ENCODE data around the gene PIF1. TPM values are rescaled to one million over a fixed set of nuclear protein-coding genes. Genes with fewer than 3 reads are reported as not detected.
A peak's percentile ranks its signal among the peaks of the same experiment; 100 is the strongest.

PIF1 gene
- total RNA-seq, 2 experiments from 2014 or later, result 56.8 to 66.1 TPM

DNA sequence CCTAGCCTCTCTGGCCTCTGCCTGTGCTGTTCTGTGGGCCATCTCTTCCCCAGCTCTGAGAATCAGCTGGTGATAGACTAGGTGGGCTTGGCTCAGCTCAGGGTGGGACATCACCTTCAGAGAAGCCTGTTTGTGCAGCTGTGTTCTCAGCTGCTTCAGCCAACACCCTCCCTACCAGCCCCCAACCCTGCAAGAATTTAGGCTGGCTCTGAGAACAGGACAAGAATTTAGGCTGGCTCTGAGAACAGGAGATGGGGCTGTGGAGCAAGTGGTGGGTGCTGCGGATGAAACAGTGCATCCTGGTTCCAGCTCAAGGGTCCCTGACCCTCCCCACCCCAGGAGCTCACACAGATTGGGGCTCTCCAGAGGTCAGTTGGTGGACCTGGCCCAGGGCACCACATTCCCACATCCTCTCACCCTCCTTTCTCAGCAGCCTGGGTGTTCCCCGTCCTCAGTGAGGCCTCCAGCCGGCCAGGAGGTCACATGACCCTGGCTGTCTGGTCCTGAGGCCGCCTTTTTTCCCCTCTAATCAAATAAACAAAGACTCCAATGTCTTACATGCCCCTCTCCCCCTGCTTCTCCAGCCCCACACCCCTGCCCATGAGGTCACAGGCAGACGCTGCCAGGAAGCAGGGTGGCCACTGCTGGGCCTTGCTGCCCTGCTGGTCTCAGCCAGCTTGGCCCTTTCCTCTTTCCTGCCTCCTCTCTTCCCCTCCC lies 31.1 kb upstream of the PIF1 start:
- no peak for DNase-seq
- Mint-ChIP-seq H3K27ac (no peak overlapping the region), H3K36me3 (ENCODE audit: low read depth) (peaks cover 27% of the 10 kb centered on the region), H3K27me3 (no peaks in the 10 kb centered on the region), H3K4me3 (no peak overlapping the region), H3K4me1 (peaks cover 33% of the 10 kb centered on the region), H3K9me3 (no peaks in the 10 kb centered on the region)
- CTCF ChIA-PET, result interaction anchor here (0.7 to 1.4 kb wide), 3 partner anchors 11 to 38 kb away, joined by 3 read pairs; no protein-coding TSS in a partner anchor
- POLR2A ChIA-PET, result no interaction called here

DNA sequence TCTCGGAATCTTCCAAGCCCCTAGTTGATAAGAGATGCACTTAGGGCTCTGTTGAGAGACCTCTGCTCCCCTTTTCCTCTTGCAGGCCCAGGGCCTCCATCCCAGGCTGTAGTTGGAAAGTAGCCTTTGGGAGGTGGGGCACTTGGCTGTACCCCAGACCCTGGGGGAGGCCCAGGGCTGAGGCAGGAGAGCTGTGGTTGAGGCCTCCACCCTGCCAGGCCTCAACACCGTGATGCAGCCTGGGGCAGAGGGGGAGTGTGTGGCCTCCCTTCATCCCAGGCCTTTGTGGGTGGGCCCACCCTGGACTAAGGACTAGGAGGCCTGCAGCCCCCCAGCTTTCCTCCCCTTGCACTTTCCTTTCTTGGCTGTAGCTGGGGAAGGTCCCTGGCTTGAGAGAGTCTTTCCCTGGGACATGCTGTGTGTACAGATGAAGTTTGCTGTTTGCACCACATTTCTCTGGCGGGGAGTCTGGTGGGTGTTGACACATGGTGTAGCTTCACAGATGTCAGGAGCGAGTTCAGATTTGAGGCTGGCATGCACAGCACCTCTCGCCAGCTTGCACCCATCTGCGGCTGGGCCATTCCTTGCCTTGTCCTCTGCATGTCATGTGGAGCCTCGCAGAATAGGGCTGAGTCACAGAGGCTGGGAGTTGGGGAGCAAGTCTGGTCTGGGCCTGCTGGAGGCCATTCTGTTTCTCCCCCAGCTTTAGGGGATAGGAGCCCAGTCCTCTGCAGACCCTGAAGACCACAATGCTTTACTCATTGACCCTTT lies 29.9 kb upstream of the PIF1 start:
- ChIA-PET CTCF (interaction anchor here (1.1 to 1.4 kb wide), 2 partner anchors 11 to 13 kb away, joined by 3 read pairs; no protein-coding TSS in a partner anchor), POLR2A (no interaction called here)
- Mint-ChIP-seq H3K9me3 (no peaks in the 10 kb centered on the region), H3K4me1 (peaks cover 33% of the 10 kb centered on the region), H3K4me3 (no peak overlapping the region), H3K27me3 (no peaks in the 10 kb centered on the region), H3K27ac (peak overlapping the region; percentile 4), H3K36me3 (ENCODE audit: low read depth) (peaks cover 29% of the 10 kb centered on the region)
- DNase-seq, result no peak

DNA sequence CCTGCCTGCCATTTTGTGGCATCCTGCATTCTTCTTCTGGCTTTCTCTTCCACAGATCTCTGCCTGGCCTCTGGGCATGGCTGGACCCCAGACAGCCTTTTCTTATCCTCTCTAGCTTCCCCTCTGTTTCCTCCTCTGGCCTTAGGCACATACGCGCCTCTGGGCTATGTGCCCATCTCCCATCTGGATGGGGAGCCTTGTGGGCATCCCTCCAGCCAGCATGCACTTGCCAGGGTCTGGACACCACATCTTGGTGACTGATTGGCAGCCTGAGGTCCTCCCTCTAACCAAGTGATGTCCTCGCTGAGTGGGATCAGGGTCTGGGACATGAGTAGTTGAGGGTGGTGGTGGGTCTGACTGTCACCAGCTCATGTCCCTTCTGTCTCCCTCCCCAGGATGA lies 29.1 kb upstream of the PIF1 start:
- POLR2A ChIA-PET, result no interaction called here
- DNase-seq, result no peak
- Mint-ChIP-seq H3K9me3 (no peaks in the 10 kb centered on the region), H3K27ac (peak overlapping the region; percentile 72), H3K36me3 (ENCODE audit: low read depth) (peaks cover 34% of the 10 kb centered on the region), H3K4me3 (no peak overlapping the region), H3K27me3 (no peaks in the 10 kb centered on the region), H3K4me1 (peaks cover 33% of the 10 kb centered on the region)
- CTCF ChIA-PET, result no interaction called here

DNA sequence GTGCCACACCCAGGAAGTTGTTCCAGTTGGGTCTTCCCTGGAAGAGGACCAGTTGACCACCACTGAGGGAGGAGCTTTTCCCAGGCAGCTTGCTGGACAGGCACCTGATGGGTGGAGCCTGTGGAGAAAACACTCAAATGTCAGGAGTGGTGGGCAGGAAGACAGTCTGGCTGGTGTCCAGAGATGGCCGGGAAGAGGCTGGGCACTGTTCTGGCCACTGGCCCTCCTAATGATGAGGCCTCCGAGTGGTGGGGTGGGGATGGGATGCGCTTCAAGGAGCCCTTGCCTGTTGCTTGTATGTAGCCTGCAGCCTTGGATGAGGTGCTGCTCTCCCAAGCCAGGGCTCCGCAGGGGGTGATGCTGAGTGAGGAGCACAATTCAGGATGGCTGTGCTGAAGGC lies 28.6 kb upstream of the PIF1 start:
- DNase-seq, result no peak
- no peak overlapping the region for H3K27ac Mint-ChIP-seq
- peaks cover 36% of the 10 kb centered on the region for H3K36me3 Mint-ChIP-seq (ENCODE audit: low read depth)
- no peaks in the 10 kb centered on the region for H3K9me3 Mint-ChIP-seq
- H3K27me3 Mint-ChIP-seq, result no peaks in the 10 kb centered on the region
- CTCF ChIA-PET, result no interaction called here
- POLR2A ChIA-PET, result no interaction called here
- peaks cover 33% of the 10 kb centered on the region for H3K4me1 Mint-ChIP-seq
- no peak overlapping the region for H3K4me3 Mint-ChIP-seq

DNA sequence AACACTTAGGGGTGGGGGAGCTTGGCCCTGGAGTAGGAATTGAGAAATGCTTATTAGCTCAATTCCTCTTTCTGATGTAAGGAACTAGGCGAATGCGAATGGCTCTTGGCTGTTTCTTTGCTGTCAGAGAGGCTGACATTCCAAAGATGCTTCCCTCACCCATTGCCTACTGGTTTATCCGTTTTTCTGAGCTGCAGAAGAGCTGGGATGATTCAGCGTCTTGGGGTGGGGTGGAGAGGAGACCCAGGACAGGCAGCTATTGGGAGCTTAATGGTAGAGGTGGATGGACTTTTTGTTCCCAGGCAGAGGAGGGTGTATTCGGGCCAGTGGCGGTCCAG lies 26.0 kb upstream of the PIF1 start:
- H3K27ac Mint-ChIP-seq, result no peak overlapping the region
- no peaks in the 10 kb centered on the region for H3K9me3 Mint-ChIP-seq
- H3K4me1 Mint-ChIP-seq, result peaks cover 35% of the 10 kb centered on the region
- CTCF ChIA-PET, result interaction anchor here (0.6 to 1.9 kb wide), 6 partner anchors 11 to 96 kb away, joined by 3 to 4 read pairs (median 3); no protein-coding TSS in a partner anchor
- no peaks in the 10 kb centered on the region for H3K27me3 Mint-ChIP-seq
- no peak overlapping the region for H3K4me3 Mint-ChIP-seq
- POLR2A ChIA-PET, result no interaction called here
- DNase-seq, result no peak
- H3K36me3 Mint-ChIP-seq (ENCODE audit: low read depth), result peaks cover 35% of the 10 kb centered on the region

DNA sequence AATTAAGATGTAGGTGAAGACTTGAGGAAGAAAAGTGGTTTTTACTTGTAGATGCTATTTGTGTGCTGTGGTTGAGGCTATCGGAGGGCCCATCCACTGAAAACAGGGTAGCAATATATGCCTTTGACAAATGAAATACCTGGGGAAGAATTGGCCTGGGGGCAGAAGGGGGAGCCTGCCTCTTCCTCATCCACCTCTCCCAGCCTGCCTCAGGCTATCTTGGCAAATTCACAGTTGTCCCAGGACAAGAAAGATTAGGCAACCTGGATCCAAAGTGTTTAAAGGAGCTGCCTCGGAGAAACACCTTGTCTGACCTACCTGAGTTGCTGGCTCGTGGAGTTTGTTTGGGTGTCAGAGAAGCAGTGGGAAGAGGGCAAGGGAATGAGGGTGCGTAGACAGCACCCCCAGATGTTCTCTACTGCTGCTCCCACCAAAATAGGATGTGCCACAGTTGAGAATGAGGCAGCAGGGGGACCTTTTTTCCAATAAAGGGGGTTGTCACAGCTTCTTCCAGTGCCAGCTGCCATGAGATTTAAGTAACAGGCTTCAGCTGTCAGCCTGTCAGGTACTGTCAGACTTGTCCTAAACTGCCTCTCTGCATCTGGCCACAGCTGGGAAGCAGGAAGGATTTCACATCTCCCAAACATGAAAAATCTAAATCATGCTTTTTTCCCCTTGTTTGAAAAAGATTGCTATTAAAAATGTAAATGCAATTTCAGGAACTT lies 25.5 kb upstream of the PIF1 start:
- H3K36me3 Mint-ChIP-seq (ENCODE audit: low read depth), result peaks cover 32% of the 10 kb centered on the region
- H3K27ac Mint-ChIP-seq, result no peak overlapping the region
- ChIA-PET CTCF (interaction anchor here (0.7 to 1.9 kb wide), 5 partner anchors 11 to 96 kb away, joined by 3 to 4 read pairs (median 3); no protein-coding TSS in a partner anchor), POLR2A (interaction anchor here (0.6 kb wide), 1 partner anchor 36 kb away, joined by 3 read pairs; no protein-coding TSS in a partner anchor)
- no peaks in the 10 kb centered on the region for H3K27me3 Mint-ChIP-seq
- H3K9me3 Mint-ChIP-seq, result no peaks in the 10 kb centered on the region
- no peak overlapping the region for H3K4me3 Mint-ChIP-seq
- no peak for DNase-seq
- peaks cover 34% of the 10 kb centered on the region for H3K4me1 Mint-ChIP-seq

DNA sequence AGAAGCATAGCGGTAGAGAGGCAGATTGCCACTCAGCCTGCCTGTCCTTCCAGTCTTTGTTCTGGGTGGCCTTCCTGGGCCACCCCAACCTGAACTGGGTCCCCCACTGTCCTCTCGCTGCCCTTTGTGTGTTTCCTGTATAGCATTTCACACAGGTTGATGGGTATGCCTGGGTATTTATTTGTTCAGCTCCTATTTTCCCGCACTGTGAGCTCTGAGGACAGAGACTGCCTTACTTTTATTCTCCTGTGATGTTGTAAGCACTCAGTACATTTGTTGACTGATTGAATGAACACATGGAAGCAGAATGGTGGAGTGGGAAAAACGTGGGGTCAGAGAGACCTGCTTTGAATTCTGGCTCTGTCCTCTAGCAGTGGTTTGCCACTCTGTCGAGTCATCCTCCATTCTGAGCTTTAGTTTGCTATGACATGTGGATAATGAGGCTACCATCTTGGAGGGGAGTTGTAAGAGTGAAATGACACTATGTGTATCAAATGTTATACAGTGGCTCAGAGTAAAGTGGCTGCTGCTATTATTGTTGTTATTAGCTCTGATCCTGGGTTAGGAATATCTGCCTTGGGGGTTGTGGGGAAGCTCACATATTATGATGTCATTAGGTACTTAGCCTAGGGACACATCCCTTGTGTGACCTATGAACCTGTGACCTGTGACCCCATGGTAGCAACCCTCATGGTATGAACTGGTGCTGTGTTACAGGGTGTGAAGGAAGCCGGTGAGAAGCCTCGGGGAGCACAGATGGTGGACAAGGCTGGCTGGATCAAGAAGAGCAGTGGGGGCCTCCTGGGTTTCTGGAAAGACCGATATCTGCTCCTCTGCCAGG lies 22.6 kb upstream of the PIF1 start:
- CTCF ChIA-PET, result interaction anchor here (0.6 to 1.6 kb wide), 5 partner anchors 12 to 160 kb away, joined by 3 to 4 read pairs (median 3); no protein-coding TSS in a partner anchor
- POLR2A ChIA-PET, result no interaction called here
- peaks cover 30% of the 10 kb centered on the region for H3K36me3 Mint-ChIP-seq (ENCODE audit: low read depth)
- H3K27ac Mint-ChIP-seq, result no peak overlapping the region
- no peak for DNase-seq
- peaks cover 51% of the 10 kb centered on the region for H3K4me1 Mint-ChIP-seq
- no peaks in the 10 kb centered on the region for H3K27me3 Mint-ChIP-seq
- no peaks in the 10 kb centered on the region for H3K9me3 Mint-ChIP-seq
- H3K4me3 Mint-ChIP-seq, result no peak overlapping the region

DNA sequence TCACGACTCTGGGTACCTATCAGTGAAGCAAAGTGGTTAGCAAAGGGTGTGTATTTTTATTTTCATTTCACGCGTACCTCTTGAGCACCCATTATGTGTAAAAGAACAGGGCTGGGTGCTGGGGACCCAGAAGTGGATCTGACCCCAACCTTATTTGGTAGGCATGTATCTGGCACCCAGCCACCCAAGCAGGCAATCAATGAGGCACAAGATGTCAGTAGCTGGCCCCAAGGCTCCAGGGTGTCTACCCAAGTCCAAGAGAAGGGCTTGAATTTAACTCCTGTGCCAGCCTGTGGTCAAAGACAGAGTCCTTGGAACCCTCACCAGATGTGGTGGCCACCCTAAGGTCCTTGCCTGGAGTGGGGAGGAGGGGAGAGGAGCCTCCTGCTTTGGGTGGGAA lies 22.0 kb upstream of the PIF1 start:
- no peaks in the 10 kb centered on the region for H3K9me3 Mint-ChIP-seq
- no peaks in the 10 kb centered on the region for H3K27me3 Mint-ChIP-seq
- peak overlapping the region; percentile 61 for H3K27ac Mint-ChIP-seq
- no peak for DNase-seq
- CTCF ChIA-PET, result interaction anchor here (1.0 to 1.6 kb wide), 2 partner anchors 11 to 17 kb away, joined by 3 to 4 read pairs; no protein-coding TSS in a partner anchor
- H3K4me3 Mint-ChIP-seq, result no peak overlapping the region
- POLR2A ChIA-PET, result no interaction called here
- H3K36me3 Mint-ChIP-seq (ENCODE audit: low read depth), result peaks cover 32% of the 10 kb centered on the region
- H3K4me1 Mint-ChIP-seq, result peaks cover 57% of the 10 kb centered on the region

DNA sequence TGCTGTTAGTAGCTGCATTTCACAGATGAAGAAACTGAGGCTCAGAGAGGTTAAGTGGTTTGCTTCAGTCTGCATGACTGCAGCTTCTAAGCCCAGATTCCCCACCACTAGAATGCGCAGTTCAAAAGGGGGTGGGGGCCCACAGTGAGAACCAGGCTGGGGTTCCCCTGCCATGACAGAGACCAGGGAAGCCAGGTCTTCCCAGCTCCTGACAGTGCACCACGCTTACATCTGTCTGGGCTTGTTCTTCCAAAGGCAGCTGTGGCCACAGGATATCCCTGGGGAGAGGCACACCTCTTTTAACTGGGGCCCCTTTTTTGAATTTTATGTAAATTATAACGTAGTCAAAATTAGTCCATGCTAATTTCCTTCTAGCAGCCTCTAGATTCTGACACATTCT lies 21.6 kb upstream of the PIF1 start:
- H3K4me3 Mint-ChIP-seq, result no peak overlapping the region
- peaks cover 31% of the 10 kb centered on the region for H3K36me3 Mint-ChIP-seq (ENCODE audit: low read depth)
- H3K4me1 Mint-ChIP-seq, result peaks cover 55% of the 10 kb centered on the region
- ChIA-PET CTCF (interaction anchor here (1.6 kb wide), 1 partner anchor 18 kb away, joined by 4 read pairs; no protein-coding TSS in a partner anchor), POLR2A (no interaction called here)
- H3K27me3 Mint-ChIP-seq, result no peaks in the 10 kb centered on the region
- H3K9me3 Mint-ChIP-seq, result no peaks in the 10 kb centered on the region
- H3K27ac Mint-ChIP-seq, result no peak overlapping the region
- no peak for DNase-seq

DNA sequence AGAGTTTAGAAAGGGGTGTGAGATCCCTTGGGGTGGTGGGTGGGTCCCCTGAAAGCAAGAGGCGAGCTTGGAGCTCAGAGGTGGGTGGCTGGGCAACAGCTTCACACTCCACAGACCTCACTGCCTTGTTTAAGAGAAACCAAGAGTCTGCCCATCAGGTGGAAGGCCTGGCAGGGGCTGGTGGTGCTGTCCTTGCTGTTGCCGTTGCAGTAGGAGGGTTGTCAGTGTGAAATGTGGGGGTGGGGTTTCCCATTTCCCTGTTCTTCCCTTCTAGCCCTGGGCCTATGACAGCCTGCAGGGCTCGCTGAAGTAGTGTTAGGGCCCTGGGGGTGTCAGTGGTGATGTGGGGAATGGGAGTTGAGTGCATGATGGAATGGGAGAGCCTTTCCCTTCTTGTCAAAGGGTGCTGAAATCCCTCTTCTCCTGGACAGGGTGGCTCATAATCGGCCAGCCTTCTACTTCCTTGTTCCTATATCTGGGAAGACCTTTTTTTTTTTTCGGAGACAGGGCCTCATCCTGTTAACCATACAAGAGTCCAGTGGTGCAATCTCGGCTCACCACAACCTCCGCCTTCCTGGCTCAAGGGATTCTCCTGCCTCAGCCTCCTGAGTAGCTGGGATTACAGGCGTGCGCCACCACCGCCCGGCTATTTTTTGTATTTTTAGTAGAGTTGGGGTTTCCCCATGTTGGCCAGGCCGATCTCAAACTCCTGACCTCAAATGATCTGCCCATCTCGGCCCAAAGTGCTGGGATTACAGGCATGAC lies 20.6 kb upstream of the PIF1 start:
- Mint-ChIP-seq H3K27me3 (no peaks in the 10 kb centered on the region), H3K4me1 (peaks cover 53% of the 10 kb centered on the region), H3K36me3 (ENCODE audit: low read depth) (peaks cover 29% of the 10 kb centered on the region), H3K9me3 (no peaks in the 10 kb centered on the region), H3K4me3 (no peak overlapping the region), H3K27ac (peak overlapping the region; percentile 84)
- CTCF ChIA-PET, result interaction anchor here (0.7 to 1.7 kb wide), 2 partner anchors 15 to 25 kb away, joined by 3 to 7 read pairs; no protein-coding TSS in a partner anchor
- no peak for DNase-seq
- POLR2A ChIA-PET, result no interaction called here

DNA sequence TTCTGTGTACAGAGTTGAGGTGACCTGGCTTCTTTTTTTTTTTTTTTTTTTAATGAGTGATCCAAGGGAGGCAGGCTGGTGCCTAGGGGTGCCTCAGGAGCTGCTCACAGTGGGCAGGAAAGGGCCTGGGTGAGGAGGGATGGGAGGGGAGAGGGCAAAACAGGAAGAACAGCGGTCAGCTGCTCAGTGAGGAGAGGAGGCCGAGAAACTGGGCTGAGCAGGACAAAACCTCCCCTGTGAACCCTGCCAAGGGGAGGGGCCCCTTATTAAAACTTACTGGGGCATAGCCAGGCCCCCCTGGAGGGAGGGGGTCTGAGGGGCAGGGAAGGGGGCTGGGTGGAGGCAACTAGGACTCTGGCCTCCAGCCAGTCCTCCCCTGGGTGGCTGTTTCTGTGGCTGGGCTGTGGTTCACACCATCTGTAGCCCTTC lies 19.8 kb upstream of the PIF1 start:
- peak overlapping the region; percentile 84 for H3K27ac Mint-ChIP-seq
- no peak for DNase-seq
- peaks cover 23% of the 10 kb centered on the region for H3K36me3 Mint-ChIP-seq (ENCODE audit: low read depth)
- ChIA-PET CTCF (interaction anchor here (0.7 to 2.2 kb wide), 7 partner anchors 10 to 99 kb away, joined by 3 to 9 read pairs (median 3); no protein-coding TSS in a partner anchor), POLR2A (no interaction called here)
- no peaks in the 10 kb centered on the region for H3K9me3 Mint-ChIP-seq
- peak overlapping the region; percentile 94 for H3K4me3 Mint-ChIP-seq
- H3K4me1 Mint-ChIP-seq, result peaks cover 60% of the 10 kb centered on the region
- no peaks in the 10 kb centered on the region for H3K27me3 Mint-ChIP-seq

All from activated CD4-positive, alpha-beta T cell treated with anti-CD3 and anti-CD28 coated beads, Interleukin-2, amount 10 ng/mL, durations not matched to agents 7 days and 5 days (primary cell).